GM12892 (cell line): ENCODE data around the gene TENM3.

ENCODE experiments used
- POLR2A ChIP-seq: IDR thresholded peaks from 2 replicates; pipeline ENCODE4 v1.6.1; 2011; ENCODE audit warnings: low read depth, low read length, control low read depth
- POLR2AphosphoS5 ChIP-seq: IDR thresholded peaks from 2 replicates; pipeline ENCODE4 v1.6.1; 2011; ENCODE audit warnings: low read depth, low read length, control low read depth

GRCh38 chr4:182679533-182679932, 436.3 kb downstream of the TENM3 start:
- TF ChIP-seq POLR2A = no peak
- no peak for TF ChIP-seq POLR2AphosphoS5
